Gastroesophageal sphincter (tissue), 3 donors: ENCODE results near the gene PPFIBP1.

Experiments
- CTCF ChIP-seq, 4 experiments: fragments of 200-600 bp in 2 of 4; fragments of 450-650 bp in 2 of 4; sonication (generic) in 1 of 4; IDR thresholded peaks; one replicate each; pipeline ENCODE4 v1.5.1; 2017 to 2019; ENCODE audit warnings: antibody characterized with exemption in 4 of 4, mild to moderate bottlenecking in 2 of 4, moderate library complexity in 2 of 4
- POLR2A ChIP-seq, 2 donors: fragments of 450-650 bp; IDR thresholded peaks; one replicate each; pipeline ENCODE4 v1.6.1; 2017; ENCODE audit warnings: antibody characterized with exemption in 2 of 2, mild to moderate bottlenecking in 2 of 2, moderate library complexity in 1 of 2

- TF ChIP-seq POLR2A (IDR thresholded peaks at IDR 0.05) = no peak
- peak in 1 of 4 experiments; percentile 3 for TF ChIP-seq CTCF (IDR thresholded peaks at IDR 0.05)
These were observed 103.3 kb downstream of the PPFIBP1 start for GRCh38 chr12:27627123-27627852.
